Adipose tissue (tissue), 3 donors: Measurements from ENCODE around the gene MAPKAP1. TPM values are rescaled to one million over a fixed set of nuclear protein-coding genes. Genes with fewer than 3 reads are reported as not detected.

Source experiments
- H3K27ac ChIP-seq: one replicate; pipeline ENCODE4 v1.5.1; 2013; ENCODE audit warnings: low read depth, low read length
- WGBS, 3 donors: extraction: QIAGEN DNeasy Blood & Tissue Kit; methylation state at CpG; one replicate each; pipeline ENCODE4 v1.1.7; 2013; 5-methylcytosine and 5-hydroxymethylcytosine counted together
- polyA plus RNA-seq, 3 donors: library from polyadenylated mRNA; stranded (reverse); fragments of 200-250 nt; gene quantifications; one replicate each; pipeline ENCODE4 v1.2.3, GENCODE V29; 2013
- donor health status: healthy with polysubstance abuse.
- donor health status: Bipolar disorder and iron deficiency.
- donor health status: healthy.

Gene MAPKAP1
- polyA plus RNA-seq, result 10 to 100 TPM; 28.1 to 57.0 (median 50.5) TPM

DNA sequence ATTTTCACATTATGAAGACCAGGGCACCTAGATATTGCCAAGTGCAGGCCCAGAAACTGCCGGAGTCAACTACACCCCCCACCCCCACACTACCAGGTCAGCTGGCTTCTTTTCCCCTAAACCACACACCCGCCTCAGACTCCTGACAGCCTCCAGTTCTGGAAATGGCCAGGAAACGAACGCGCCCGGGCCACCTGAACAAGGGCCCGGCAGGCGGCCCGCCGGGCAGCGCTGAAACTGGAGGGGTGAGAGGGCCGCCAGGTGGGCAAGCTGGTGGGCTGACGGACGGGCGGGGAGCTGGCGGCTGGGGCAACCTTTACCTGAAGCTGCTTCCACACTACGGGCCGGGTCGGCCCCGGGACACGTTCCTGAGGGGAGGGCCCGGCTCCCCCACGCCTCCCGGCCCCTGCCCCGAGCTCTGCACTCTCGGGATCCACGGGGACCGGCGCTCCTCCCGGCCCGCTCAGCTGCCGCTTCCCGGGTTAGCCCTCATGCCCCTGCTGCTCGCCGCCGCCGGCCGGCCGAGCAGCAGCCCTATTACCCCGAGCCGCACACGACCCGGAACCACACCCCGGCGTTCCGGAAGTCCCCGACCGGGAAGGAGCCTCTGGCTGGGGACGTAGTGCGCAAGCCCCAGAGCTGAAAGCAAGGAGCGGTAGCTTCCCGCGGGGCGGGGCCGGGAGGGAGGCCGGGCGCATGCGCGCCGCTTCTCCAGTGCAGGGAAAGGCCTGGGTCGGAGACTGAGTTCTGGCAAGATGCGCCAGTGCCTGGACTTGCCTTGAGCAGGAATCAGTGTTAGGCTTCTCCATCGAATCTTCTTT, at the start of gene MAPKAP1:
MAPKAP1 (minus strand) TSS at position 558 of the 821 bp plus-strand sequence. CDS start 34,634 bp downstream, outside the sequence.
- H3K27ac ChIP-seq, result no peak within 1 kb of the TSS
- 0 to 1% (median 0%) methylated on average over 61 to 63 of the region's 63 CpGs for WGBS, 3 donors

DNA sequence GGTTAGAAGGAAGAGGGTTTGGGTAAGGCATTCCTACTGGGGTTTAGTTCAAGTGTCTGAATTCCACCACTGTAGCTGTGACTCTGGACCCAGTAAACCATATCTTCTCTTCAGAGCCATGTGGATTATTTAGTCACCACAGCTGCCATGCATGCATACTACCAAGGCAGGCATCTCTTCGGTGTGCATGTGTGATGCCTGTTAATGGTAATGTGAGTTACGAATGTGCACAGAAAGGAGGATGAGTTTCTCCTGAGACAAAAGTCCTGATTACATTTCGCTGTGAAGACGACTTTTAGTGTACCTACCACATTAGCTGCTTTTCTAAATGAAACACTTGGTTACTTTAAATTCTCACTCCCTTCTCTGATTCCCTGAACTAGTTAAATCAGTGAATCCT, 49.5 kb upstream of the MAPKAP1 start:
- WGBS, 3 donors, result 91 to 96% (median 94%) methylated on average over 4 of the region's 4 CpGs
- H3K27ac ChIP-seq, result no peak overlapping the region

DNA sequence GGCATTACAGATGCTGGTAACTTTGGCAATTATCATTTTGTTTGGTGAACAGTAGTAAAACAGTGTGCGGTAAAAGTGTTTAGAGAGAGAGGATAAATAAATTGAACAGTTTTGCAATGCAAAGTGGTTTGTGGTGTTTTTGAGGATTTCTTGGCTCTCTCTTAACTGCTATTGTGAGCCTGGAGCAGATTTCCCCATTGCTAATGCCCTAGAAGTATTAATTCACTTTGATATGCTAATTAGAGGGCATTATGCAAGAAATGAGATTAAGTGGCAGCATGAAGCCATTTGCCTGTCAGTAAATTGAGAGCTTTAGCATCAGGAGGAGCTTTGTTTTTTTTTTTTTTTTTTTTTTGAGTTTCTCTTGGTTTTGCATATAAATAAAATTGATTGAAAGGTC, 48.3 kb upstream of the MAPKAP1 start:
- H3K27ac ChIP-seq, result no peak overlapping the region
- whole genome bisulfite sequencing, 3 donors, result 69 to 84% (median 79%) methylated on average over 1 of the region's 1 CpG

DNA sequence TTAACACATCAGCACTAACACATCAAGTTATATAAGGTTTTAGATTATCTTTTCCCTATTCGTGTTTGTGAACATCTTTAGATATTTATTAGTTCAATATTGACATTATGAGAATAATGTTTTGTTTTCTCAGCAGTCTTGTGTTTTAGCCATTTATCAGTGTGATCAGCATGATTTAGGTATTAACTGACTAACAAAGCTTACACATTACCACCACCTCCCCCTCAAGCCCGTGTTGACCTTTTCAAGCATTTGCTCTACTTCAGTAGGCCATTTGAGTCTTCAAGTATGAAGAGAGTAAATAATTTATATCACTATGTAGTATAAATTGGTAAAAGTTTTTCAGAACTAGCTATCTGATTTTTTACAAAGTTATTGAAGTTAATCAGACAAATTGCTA, 47.1 kb upstream of the MAPKAP1 start:
- WGBS, 3 donors, result 37 to 76% (median 71%) methylated on average over 2 of the region's 2 CpGs
- no peak overlapping the region for H3K27ac ChIP-seq

DNA sequence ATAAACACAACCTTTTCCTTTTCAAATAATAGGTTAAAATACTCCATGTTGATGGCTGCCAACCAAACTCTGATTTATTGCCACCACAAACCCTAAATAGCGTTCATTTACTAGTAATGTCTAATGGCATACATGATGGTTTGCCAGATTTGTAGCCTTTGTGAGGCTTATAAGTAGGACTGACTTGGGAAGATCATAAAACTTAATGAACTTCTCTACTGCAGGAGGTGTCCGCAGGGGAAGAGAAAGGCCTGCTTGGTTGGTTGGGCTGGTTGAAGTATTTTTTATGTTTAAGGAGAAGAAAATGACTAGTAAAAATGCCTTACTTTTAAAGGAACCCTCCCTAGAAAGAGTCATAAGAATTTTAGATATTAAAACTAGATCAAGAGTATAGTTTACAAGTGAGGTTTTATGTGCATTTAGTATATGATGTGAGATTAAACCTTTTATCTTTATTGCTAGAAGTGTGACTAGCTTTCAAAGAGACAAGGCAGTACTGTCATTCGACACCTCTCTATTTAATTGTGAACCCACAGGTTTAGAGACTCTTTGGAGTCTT, 45.1 kb upstream of the MAPKAP1 start:
- H3K27ac ChIP-seq, result no peak overlapping the region
- WGBS, 3 donors, result 79 to 84% (median 82%) methylated on average over 3 of the region's 3 CpGs

DNA sequence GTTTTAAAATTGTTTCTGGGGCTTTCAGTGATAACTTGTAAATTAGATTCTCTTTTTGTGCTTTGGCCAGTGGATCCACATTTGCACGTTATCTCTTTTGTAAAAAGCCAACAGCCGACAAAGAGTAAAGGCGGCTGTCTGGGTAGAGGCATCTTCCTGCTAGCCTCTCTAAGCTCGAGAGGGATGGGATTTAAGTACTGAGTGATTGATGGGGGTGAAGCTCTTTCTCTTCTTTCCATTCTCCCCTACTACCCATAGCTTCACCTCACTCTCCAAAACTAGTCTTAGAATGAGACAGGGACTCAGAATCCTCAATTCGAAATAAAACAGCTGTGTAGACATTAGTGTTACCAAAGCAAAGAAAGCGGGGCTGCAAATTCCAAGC, 43.6 kb upstream of the MAPKAP1 start:
- WGBS, 3 donors, result 53 to 84% (median 70%) methylated on average over 6 of the region's 6 CpGs
- no peak overlapping the region for H3K27ac ChIP-seq

DNA sequence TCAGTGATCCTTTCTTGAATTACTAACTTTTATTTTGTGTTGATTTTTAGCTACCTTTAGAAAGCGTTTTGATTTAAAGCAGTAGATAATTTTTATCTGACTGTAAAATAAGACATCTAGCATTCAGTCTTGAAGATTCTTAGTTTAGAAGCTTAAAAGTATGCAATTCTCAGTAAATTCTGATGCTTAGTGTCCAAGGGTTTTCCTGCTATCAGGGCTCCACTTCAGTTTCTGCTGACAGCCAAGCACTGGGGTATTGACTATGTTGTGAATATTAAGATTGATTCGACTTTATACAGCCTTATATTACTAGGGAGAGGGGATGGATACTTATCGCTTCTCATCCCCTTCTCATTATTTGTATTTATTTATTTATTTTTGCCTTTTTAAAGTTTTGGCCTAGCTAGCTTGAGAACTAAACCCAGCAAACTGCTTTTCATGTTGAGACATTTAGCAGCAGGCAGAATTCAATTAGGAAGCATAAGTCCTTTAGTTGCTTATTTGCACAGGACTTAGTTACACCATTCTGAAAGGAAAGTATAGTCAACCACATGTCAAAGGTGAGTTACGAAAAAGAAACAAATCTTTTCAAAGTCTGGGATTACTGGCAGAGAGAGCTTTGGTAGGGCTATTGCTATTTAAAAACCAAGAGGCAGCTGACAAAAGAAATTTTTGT, 43.1 kb upstream of the MAPKAP1 start:
- WGBS, 3 donors, result 69 to 77% (median 71%) methylated on average over 4 of the region's 4 CpGs
- no peak overlapping the region for H3K27ac ChIP-seq

DNA sequence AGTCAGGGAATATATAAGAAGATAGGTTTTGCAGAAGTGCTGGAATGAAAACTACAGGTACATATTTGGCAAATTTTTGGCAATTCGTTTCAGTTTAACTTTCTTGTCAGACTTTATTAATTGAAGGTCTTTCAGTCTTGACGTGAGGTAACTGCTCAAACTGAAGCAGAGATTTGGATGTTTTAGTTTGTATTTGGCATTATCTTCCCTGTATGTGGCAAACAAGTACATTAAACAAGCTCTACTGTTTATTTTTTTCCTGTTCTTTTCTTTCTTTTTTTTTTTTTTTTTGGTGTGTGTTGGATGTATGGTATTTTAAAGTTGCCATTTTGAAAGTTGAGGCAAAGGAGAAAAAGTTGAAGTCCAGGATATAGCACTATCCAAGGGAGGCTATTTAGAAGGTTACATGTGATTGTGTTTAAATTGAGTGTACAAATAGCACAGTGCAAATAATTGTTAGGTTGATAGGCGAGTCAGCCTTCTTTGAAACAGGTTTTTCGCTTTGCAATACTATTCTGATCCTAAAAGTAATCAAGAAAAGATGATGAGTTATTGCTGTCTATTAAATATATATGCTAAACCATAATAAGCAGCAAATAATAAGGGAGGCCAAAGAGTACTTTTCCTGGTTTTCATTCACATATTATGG, 42.4 kb upstream of the MAPKAP1 start:
- WGBS, 3 donors, result 66 to 76% (median 74%) methylated on average over 4 of the region's 4 CpGs
- no peak overlapping the region for H3K27ac ChIP-seq

DNA sequence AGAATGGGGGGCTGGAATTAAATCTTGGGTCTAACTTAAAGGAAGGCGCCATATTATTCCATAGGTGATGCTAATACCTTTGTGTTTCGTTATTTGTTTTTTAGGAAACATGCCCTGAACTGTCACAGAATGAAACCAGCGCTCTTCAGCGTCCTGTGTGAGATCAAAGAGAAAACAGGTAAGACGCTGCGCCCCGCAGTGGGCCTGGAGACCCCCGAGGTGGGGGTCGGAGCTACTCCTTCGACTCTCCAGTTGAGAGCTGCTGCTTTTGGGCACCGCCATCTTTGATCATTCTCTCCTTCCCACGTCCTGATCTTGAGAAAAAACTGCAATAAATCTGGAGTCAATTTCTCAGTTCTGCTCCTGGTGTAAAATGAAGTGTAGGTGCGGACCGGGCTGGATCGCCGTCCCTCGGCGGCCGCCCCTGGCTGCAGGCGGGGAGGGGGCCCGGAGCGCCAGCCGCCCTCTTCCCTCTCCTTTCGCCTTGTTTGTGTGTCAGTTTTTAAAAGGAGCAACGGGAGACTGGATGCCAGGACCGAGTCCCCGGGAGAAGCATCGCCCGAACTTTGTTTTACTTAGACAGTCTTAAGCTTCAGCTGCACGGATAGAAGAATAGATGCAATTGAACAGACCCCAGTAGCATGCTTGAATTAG, 41.6 kb upstream of the MAPKAP1 start:
- H3K27ac ChIP-seq, result no peak overlapping the region
- 9 to 33% (median 12%) methylated on average over 30 of the region's 30 CpGs for WGBS, 3 donors

DNA sequence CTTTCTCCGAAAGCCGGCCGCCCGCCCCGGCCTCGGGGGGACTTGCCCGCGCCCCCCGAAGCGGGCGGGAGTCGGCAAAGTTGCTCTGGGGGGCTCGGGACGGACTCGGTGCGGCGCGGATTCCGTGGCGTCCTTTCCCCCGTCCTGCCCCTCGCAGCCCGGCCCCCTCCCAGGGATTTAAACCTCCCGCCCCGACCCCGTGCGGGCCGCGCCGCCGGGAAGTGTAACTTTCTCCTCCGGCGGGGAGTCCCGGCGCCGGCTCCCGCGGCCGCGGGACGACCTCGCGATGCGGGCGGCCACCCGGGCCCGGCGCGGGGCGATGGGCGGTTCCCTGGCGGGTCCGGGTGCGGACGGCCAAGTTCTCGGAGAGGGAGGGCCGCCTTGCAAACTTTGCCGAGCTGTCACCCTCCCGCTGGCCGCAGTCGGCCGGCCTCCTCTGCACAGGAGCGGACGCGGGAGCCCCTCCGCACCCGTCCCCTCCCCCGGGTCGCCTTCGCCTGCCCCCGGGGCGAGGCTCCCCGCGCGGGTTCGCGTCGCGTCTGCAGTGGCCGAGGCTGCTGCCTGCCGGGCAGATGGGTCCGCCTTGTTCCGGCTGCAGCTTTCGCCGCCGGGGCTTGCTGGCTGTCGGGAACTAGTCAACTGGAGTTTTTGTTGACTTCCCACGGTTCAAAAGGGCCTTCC, 40.9 kb upstream of the MAPKAP1 start:
- H3K27ac ChIP-seq, result no peak overlapping the region
- 1% methylated on average over 57 to 88 of the region's 88 CpGs for WGBS, 3 donors

DNA sequence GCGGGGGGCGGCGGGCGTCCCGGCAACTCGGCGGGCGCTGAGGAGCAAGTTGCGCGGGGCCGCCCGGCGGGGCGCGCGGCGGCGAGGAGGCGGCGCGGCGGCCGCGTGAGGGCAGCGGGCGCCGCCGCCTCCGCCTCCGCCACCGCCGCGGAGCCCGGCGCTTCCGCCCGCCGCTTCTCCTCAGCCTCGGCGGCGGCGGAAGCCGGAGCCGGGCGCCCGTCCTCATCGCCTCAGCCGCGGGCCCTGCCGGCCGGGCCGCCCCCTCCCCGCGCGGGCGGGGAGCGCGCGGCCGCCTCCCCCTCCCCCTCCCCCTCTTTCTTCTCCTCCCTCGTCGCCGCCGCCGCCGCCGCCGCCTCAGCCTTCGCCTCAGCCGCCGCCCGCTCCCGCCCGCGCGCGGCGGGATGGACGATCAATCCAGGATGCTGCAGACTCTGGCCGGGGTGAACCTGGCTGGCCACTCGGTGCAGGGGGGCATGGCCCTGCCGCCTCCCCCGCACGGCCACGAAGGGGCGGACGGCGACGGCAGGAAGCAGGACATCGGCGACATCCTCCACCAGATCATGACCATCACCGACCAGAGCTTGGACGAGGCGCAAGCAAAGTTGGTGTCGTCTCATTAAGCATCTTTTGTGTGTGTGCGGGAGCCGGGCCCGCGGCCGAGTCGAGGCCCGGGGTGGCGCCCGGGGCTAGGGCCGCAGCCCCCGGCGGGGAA, 40.2 kb upstream of the MAPKAP1 start, which contains the start of gene PBX3:
PBX3 (plus strand) TSS at position 321 of the 712 bp plus-strand sequence.
- peak within 1 kb of the TSS; percentile 47 for H3K27ac ChIP-seq
- WGBS, 3 donors, result 0 to 1% (median 1%) methylated on average over 27 to 101 of the region's 107 CpGs

DNA sequence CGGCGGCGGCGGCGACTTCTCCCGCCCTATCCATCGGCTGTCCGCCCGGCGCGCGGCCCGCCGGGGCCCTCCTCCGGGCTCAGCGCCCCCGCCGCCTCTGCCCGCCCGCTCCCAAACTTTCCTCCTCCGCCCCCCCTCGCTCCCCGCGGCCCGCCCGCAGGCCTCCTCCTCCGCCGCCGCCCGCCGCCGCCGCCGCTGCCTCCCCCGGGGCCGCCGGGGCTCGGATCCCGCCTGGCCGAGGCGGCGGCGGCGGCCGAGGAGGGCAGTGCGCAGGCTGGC, 39.7 kb upstream of the MAPKAP1 start:
- H3K27ac ChIP-seq, result peak overlapping the region; percentile 47
- WGBS, 3 donors, result 0 to 4% (median 2%) methylated on average over 21 to 32 of the region's 46 CpGs

DNA sequence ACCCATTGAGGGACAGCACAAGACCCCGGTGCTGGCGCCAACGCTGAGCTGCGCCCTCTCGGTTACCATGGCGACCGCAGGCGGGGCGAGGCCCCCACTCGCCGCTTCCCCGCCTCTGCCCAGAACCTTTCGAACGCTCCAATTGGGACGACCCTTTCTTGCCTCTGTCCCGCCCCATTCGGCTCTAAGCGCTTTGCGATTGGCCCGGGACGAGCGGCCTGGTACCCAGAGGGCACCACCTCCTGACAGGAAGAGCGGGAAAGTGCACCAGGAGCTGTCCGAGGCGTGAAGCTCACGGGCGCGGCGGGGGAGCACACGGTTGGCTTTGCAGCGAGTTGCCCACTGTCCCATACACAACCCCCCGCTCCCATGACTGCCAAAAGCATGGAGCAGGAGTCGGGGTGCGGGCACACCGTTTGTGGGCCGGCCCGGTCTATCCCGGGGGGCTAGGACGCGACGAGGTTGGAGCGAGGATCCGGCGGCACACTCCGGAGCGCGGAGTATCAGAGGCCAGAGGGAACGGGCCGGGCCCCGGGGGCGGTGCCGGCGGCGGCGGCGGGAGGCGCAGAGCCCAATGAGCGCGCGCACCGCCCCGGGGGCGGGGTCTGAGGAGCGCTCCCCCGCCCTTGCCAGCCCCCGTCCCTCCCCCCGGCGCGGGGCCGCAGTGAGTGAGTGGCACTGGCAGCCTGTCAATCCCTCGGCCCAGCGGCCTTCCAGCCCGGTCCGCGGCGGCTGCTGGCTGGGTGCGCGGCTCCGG, 39.2 kb upstream of the MAPKAP1 start:
- H3K27ac ChIP-seq, result peak overlapping the region; percentile 47
- WGBS, 3 donors, result 0 to 1% (median 0%) methylated on average over 42 to 78 of the region's 79 CpGs

DNA sequence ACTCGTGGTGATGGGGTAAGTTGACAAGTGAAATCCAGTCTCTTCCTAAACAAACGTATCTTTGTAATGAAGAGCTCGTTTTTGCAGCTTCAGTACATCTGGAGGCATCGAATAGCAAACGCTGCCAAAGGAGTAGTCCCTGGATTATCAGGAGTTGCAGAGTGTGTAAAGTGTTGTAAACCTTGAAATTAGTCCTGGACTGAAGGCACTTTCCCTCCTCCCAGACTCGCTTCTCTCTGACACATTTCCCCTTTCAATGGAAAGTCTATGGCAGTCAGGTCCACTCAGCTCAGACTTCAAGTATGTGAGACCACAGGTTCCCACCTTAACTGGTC, 38.6 kb upstream of the MAPKAP1 start:
- no peak overlapping the region for H3K27ac ChIP-seq
- 12 to 32% (median 18%) methylated on average over 6 of the region's 6 CpGs for WGBS, 3 donors

DNA sequence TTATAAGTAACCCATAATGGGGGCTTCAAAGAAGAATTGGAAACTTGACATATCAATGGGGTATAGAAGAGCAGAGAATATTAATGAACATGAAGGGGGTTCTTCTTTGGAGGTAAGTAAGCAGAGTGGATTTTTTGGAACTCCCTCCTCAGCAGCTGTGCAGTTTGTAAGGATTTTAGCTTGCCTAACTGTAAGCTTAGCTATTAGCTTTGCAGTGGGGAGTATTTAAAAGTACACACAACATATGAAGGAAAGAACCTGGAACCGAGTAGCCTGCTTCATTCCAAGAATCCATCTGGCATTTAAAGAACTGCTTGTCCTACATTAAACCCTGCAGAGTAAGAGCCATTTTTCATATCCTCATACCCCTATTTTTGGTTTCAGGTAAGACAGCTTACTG, 38.0 kb upstream of the MAPKAP1 start:
- H3K27ac ChIP-seq, result no peak overlapping the region
- WGBS, 3 donors, result 32 to 64% (median 54%) methylated on average over 1 of the region's 1 CpG

DNA sequence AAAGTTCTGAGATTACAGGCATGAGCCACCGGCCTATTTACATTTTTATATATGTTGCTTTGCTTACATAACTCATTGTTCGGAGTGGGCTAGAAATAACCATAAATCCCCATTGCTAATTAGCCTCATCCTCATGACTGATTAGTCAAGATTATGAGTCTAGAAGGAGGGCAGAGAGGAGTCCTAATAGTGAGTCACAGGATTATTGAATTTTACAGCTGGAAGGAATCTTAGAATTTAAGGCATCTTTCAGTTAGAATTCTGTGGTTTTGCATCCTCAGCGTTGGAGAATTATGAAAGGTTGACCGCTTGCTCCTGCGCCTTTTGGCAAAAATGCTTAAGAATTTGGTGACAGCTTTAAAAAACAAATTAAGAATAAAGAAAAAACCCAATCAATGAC, 37.6 kb upstream of the MAPKAP1 start:
- 85 to 90% (median 86%) methylated on average over 5 of the region's 5 CpGs for WGBS, 3 donors
- H3K27ac ChIP-seq, result no peak overlapping the region
